ENCODE measurements around the gene STXBP5.

- no peak for TF ChIP-seq POLR2A (IDR thresholded peaks at IDR 0.05; ENCODE audit: low read length)
- TF ChIP-seq GATA1 (IDR thresholded peaks at IDR 0.05; ENCODE audit: low read depth, low read length), result no peak
These were observed 8.7 kb upstream of the STXBP5 start for GRCh38 chr6:147195510-147195909.
